Measurements from ENCODE around the gene SRGAP2B. TPM values are rescaled to one million over a fixed set of nuclear protein-coding genes. Genes with fewer than 3 reads are reported as not detected.

Gene SRGAP2B
- total RNA-seq, 2 experiments from 2014 or later: 21.8 to 25.3 TPM

Other genes starting within 250 kb of the SRGAP2B start
- 10 to 100 TPM; 16.7 to 20.1 TPM for gene FAM72D, start 646 bp upstream of the SRGAP2B start, total RNA-seq
- not detected for gene PPIAL4D, start 146.8 kb upstream of the SRGAP2B start, total RNA-seq